ENCODE measurements around the gene DAP.

DAP gene

GRCh38 chr5:10760096-10760920 is 726 bp downstream of the DAP start:
- no peak for DNase-seq (ENCODE audit: low read depth)

GRCh38 chr5:10759111-10759510 is 1.9 kb downstream of the DAP start:
- DNase-seq (ENCODE audit: low read depth): no peak

GRCh38 chr5:10757922-10758555 is 3.0 kb downstream of the DAP start:
- DNase-seq (ENCODE audit: low read depth): no peak

- no peak for DNase-seq (ENCODE audit: low read depth)
Observed at GRCh38 chr5:10757043-10757442, 4.0 kb downstream of the DAP start.

GRCh38 chr5:10756549-10756948 is 4.5 kb downstream of the DAP start:
- no peak for DNase-seq (ENCODE audit: low read depth)

GRCh38 chr5:10753178-10753577 is 7.9 kb downstream of the DAP start:
- DNase-seq (ENCODE audit: low read depth): no peak

- no peak for DNase-seq (ENCODE audit: low read depth)
Observed at GRCh38 chr5:10752451-10752850, 8.6 kb downstream of the DAP start.

GRCh38 chr5:10750909-10751308 is 10.1 kb downstream of the DAP start:
- DNase-seq (ENCODE audit: low read depth): no peak

GRCh38 chr5:10747678-10748622 is 13.1 kb downstream of the DAP start:
- DNase-seq (ENCODE audit: low read depth): no peak

GRCh38 chr5:10746711-10747110 is 14.3 kb downstream of the DAP start:
- no peak for DNase-seq (ENCODE audit: low read depth)

GRCh38 chr5:10745133-10745532 is 15.9 kb downstream of the DAP start:
- no peak for DNase-seq (ENCODE audit: low read depth)

GRCh38 chr5:10744681-10745080 is 16.4 kb downstream of the DAP start:
- no peak for DNase-seq (ENCODE audit: low read depth)

GRCh38 chr5:10743951-10744350 is 17.1 kb downstream of the DAP start:
- no peak for DNase-seq (ENCODE audit: low read depth)

- DNase-seq (ENCODE audit: low read depth): no peak
Observed at GRCh38 chr5:10743526-10743925, 17.5 kb downstream of the DAP start.

- DNase-seq (ENCODE audit: low read depth): no peak
Observed at GRCh38 chr5:10741661-10742060, 19.4 kb downstream of the DAP start.

- DNase-seq (ENCODE audit: low read depth): no peak
Observed at GRCh38 chr5:10740384-10740783, 20.6 kb downstream of the DAP start.

GRCh38 chr5:10737880-10738279 is 23.2 kb downstream of the DAP start:
- no peak for DNase-seq (ENCODE audit: low read depth)

- DNase-seq (ENCODE audit: low read depth): no peak
Observed at GRCh38 chr5:10736808-10737207, 24.2 kb downstream of the DAP start.

- DNase-seq (ENCODE audit: low read depth): no peak
Observed at GRCh38 chr5:10736354-10736753, 24.7 kb downstream of the DAP start.

- DNase-seq (ENCODE audit: low read depth): no peak
Observed at GRCh38 chr5:10735569-10736276, 25.3 kb downstream of the DAP start.

GRCh38 chr5:10734832-10735523 is 26.1 kb downstream of the DAP start:
- DNase-seq (ENCODE audit: low read depth): no peak

Measured in activated T-helper 9 cell treated with anti-CD3 and anti-CD28 coated beads, Interleukin-2, amount 50 U/mL, for 16 hours (primary cell).